Retina (tissue), 1 donor: ENCODE data around the gene OR2T10.
"Not testable (repeated sequence)": the region's sequence is repeated elsewhere in the genome, so short reads cannot be mapped to it uniquely, and the experiment has no call there.

Source experiments
- DNase-seq: peaks from one replicate; pipeline ENCODE4 v3.0.0-alpha.2; 2016

OR2T10 gene

DNA sequence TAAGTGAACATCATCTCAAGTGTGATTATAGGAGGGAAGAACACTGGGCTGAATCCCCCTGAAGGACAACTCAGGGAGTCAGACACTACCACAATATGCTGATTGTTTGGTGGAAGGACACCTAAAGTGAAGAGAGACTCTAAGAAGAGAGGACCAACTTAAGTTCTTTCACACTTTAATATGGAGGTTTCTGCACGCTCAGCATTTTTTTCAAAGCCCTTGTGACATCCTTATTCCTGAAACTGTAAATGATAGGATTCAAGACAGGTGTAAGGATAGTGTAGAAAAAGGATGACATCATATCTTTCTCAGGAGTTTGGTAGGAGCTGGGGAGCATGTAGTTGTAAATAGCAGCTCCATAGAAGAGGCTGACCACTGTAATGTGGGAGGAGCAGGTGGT, 4.8 kb downstream of the OR2T10 start:
- no peak for DNase-seq

GRCh38 chr1:248590055-248590454, 7.4 kb downstream of the OR2T10 start:
- no peak for DNase-seq

DNA sequence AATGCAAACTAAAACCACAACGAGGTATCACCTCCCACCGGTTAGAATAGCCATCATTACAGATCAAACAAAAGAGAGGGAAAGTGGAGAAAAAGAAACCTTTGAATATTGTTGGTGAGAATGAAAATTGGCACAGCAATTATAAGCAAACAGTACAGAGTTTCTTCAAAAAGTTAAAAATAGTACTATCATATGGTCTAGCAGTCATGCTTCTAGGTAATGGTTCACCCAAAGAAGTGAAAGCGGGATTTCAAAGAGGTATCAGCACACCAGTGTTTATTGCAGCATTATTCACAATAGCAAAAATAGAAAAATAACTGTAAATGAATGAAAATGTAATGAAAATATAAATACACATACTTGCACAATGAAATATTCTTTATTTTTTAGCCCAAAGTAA, 8.2 kb downstream of the OR2T10 start:
- no peak for DNase-seq

GRCh38 chr1:248585266-248585665, 12.2 kb downstream of the OR2T10 start:
- no peak for DNase-seq

- DNase-seq = no peak
Observed at GRCh38 chr1:248576260-248576980, 21.1 kb downstream of the OR2T10 start.

DNA sequence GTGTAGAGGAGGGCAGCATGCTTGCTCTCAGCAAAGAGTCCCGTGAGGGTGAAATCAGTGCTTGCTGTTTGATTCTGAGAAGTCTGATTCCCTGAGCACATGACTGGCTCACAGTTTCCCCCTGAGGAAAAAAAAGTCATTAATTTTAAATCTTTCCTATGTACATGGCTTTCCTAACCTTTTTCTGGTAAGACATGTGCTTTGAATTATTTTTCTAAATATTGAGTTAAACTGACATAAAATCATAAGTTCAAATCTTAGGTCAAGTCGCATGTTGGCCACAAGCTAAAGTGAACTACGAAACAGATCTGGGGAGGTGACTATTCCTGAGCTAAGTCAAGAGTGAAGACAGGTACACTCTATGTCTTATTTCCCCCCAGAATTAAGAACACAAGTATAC, 22.8 kb downstream of the OR2T10 start, which contains the start of gene OR2T34:
Gene OR2T34 (minus strand): TSS at position 101 of the 400 bp plus-strand sequence. CDS start 0 bp downstream, at position 101.
- not testable (repeated sequence) for DNase-seq

GRCh38 chr1:248573856-248574255, 23.6 kb downstream of the OR2T10 start:
- not testable (repeated sequence) for DNase-seq

GRCh38 chr1:248572049-248572448, 25.5 kb downstream of the OR2T10 start:
- not testable (repeated sequence) for DNase-seq

GRCh38 chr1:248570811-248571210, 26.7 kb downstream of the OR2T10 start:
- not testable (repeated sequence) for DNase-seq

DNA sequence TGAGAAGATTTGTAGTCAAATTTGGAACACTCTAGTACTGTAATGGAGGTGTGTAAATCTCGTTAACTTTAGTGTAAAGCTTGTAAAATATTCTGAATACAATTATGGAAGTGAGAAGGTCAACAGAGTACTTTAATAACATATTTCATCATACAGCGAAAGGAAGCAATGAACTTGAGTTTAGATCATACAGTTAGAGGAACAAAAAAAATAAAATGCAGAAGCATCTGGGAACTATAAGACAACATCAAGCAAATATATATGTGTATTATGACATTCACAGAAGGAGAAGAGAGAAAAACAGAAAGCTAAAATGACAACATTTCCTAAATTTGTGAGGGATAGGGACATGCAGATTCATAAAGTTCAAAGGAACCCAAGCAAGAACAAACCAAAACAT, 28.5 kb downstream of the OR2T10 start:
- DNase-seq = not testable (repeated sequence)

DNA sequence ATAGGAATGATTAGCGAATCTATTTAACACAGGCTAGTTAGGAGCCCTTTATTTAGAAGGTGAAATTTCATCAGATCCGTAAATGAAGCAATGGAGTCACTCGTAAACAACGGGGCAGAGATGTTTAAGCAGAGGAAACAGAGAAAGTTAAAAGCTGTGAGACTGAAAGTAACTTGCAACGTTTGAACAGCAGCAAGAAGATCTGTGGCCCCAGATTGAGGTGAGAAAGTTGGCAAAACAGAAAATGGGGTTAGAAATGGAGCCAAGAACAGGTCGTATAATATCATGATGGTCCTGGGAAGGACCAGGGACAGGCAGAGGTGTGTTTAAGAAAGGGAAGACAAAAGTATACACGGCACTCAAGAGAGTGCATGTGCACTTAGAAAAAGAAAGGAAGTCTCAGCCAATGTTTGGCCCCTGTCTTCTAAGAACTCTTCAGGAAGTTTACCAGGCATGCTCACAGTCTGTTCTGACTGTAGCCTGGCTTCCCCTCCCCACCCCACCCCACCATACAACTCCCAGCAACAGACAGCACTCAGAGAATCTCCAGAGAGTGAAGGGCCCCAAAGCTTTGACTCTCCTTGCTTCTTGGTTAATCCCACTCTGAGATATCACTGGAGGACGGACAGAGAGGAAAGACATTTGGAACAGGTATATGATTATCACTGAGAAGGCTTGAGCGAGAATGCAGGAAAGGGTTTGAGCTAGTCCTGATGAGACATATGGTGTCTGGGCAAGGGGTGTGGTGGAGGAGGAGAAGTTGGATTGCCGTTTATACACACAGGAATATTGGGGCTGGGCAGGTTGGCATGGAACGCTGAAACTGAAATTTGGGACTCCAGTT, 31.7 kb downstream of the OR2T10 start:
- DNase-seq = not testable (repeated sequence)

DNA sequence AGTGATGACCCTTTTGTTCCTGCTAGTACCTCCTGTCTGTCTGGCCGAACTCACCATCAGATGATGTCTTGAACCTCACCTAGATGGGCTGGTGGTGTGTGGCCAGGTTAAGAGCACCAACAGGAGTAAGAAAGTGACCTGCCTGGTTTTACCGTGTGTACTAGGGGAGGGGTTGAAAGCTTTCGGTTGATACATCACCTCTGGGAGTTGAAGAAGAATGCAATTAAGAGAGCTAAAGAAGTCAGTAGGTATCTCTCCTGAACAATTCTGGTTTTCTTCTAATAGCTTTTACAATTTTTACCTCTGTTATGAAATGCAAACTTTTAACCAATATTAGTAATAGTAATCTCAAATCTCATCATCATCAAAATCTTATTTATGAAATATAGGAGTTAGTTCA, 34.8 kb downstream of the OR2T10 start, which contains the start of gene OR2T29:
Gene OR2T29 (minus strand): TSS at position 101 of the 400 bp plus-strand sequence. CDS start 3,281 bp downstream, outside the sequence.
- not testable (repeated sequence) for DNase-seq

DNA sequence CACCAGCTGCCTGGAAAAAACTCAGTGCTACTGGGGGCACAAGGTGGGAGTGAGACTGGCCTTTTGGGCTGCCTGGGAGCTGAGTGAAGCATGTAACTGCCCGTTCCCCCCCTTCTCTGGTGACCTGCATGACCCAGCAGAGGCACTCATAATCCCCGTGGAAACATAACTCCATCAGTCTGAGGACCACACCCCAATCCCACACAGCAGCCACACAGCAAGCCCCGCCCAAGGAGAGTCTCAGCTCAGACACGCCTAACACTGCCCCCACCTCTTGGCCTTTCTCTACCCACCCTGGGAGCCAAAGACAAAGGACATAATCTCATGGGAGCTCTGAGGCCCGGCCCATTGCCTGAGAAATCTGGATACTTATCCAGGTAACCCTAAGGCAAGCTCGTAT, 46.5 kb downstream of the OR2T10 start:
- not testable (repeated sequence) for DNase-seq

DNA sequence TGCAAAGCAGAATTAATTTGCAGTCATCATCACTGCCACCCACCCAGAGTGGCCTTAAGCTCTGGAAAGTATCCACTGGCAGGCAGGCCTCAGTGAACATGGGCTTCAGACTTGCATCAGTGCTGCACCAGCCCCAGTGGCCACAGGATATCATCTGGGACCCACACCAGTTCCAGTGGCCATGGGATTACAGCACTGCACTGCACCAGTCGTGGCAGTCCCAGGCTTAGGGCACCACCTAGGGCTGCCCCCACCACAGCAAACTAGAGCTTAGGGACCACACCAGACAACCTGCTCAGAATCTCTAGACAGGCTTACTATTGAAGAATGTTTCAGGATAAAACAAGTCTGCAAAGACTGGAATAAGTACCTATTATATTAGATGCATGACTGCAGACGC, 50.1 kb downstream of the OR2T10 start:
- DNase-seq = not testable (repeated sequence)
